Stimulated activated effector memory CD8-positive, alpha-beta T cell treated with anti-CD3 and anti-CD28 coated beads, Interleukin-12 subunit alpha, Interleukin-12 subunit beta, amount 100 ng/mL, for 72 hours (primary cell): Measurements from ENCODE around the gene PRPSAP1.
A peak's percentile ranks its signal among the peaks of the same experiment; 100 is the strongest.

Experiments
- ATAC-seq: fragments of 150-1000 bp; cut with Tn5 transposase; 2 replicates; pipeline ENCODE4 v1.10.0; 2021
- DNase-seq, 2 donors: peaks; one replicate each; pipeline ENCODE4 v3.0.0; 2021 to 2022; ENCODE audit warnings: low spot score in 2 of 2
- H3K27ac Mint-ChIP-seq: one replicate; pipeline ENCODE4 v1.8.0; 2022; ENCODE audit warnings: mild to moderate bottlenecking, mixed read lengths
- H3K36me3 Mint-ChIP-seq: one replicate; pipeline ENCODE4 v1.8.0; 2022; ENCODE audit warnings: mild to moderate bottlenecking, mixed read lengths
- H3K4me1 Mint-ChIP-seq: one replicate; pipeline ENCODE4 v1.8.0; 2022; ENCODE audit warnings: mixed read lengths
- H3K4me3 Mint-ChIP-seq: one replicate; pipeline ENCODE4 v1.8.0; 2022; ENCODE audit warnings: mild to moderate bottlenecking, mixed read lengths
- H3K9me3 Mint-ChIP-seq: one replicate; pipeline ENCODE4 v1.8.0; 2022; ENCODE audit warnings: mixed read lengths

PRPSAP1 gene, protein sequence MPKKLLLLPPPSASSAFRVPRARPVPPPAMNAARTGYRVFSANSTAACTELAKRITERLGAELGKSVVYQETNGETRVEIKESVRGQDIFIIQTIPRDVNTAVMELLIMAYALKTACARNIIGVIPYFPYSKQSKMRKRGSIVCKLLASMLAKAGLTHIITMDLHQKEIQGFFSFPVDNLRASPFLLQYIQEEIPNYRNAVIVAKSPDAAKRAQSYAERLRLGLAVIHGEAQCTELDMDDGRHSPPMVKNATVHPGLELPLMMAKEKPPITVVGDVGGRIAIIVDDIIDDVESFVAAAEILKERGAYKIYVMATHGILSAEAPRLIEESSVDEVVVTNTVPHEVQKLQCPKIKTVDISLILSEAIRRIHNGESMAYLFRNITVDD

DNA sequence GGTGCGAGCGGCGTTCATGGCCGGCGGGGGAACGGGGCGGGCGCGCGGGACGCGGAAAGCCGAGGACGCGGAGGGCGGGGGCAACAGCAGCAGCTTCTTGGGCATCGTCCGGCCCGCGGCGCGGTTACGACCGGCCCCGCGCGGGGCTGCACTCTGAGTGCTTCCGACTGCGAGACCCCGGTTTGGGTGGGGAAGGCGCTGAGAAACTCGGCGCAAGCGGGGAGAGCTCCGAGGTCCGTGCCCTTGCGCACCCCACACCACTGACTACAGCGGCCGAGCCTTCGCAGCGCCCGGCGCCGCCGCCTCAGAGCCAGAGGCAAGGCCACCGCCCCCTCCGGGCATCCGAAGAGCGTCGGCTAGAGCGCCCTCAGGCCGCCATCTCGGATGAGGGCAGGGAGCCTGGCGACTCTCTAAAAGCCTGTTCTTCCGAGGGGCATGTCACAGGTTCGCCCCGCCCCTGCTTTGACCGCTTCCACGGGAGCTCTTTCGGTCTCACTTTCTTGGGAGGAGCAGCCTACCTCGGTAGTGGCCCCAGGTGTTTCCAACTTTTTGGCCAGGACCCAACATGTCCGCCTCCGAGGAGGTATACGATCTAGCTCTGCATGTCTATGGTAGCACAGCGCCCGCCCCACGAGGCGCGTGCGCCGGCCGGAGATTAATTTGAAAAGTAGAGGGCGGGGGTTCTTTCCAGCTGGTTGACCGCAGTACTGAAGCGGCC lies at the start of gene PRPSAP1:
Gene PRPSAP1 (minus strand): TSS at position 318 of the 718 bp plus-strand sequence. CDS start 213 bp downstream, at position 105.
- Mint-ChIP-seq H3K4me1 (peaks cover 36% of the 10 kb centered on the region), H3K9me3 (no peaks in the 10 kb centered on the region), H3K27ac (peak within 1 kb of the TSS; percentile 99), H3K36me3 (peaks cover 12% of the 10 kb centered on the region), H3K4me3 (peak within 1 kb of the TSS; percentile 92)
- DNase-seq (peak; percentile 76 to 94), ATAC-seq (peak; percentile 97)

- no peak for DNase-seq
- Mint-ChIP-seq H3K36me3 (peaks cover 86% of the 10 kb centered on the region), H3K4me1 (peaks cover 13% of the 10 kb centered on the region), H3K27ac (no peak overlapping the region), H3K4me3 (no peak overlapping the region), H3K9me3 (no peaks in the 10 kb centered on the region)
- ATAC-seq = no peak
These were observed 49.0 kb upstream of the PRPSAP1 start for GRCh38 chr17:76402711-76403110.

DNA sequence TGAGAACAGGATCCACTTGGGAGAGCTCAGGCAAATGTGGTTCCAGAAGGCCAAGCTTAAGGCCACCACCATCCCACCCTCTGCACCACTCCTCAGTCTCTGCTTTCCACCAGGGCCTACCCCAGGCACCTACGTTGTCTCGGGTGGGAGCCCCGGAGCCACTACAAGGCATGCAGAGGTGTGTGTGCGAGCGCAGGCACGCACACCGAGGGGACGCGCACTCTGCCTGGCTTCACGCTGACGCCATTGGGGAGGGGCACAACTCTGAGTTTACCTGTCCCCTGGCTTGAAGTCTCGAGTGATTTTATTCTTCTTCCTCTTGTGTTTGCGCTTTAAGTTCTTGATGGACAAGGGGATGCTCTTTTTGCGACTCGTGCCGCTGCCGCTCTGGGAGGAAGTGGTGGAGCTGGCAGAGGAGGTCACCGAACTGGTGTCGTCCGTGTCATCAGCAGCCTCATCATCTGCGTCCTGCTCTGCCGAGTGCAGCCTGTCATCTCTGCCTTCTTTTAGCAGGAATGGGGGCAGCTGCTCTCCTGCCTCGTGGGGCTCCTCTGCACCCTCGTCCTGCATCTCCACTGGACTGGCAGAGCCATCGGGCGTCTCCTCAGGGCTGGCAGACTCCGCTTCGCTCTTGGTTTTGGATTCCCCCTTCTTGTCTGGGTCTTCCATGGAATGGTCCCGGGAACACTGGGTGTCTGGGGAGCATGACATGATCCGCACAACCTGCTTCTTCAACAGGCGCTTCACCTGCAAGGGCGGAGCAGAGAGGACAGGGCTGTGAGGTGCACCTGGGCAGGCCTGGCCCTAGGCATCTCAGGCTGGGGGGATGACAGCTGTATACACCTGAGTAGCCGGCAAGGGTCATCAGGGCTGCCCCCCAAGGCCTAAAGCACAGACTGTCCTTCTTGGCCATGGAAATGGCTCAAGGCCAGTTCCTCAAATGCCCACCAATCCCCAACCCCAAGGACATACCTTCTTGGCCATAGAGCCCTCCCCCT lies 45.8 kb upstream of the PRPSAP1 start:
- peaks cover 7% of the 10 kb centered on the region for H3K4me1 Mint-ChIP-seq
- no peak overlapping the region for H3K27ac Mint-ChIP-seq
- peaks cover 98% of the 10 kb centered on the region for H3K36me3 Mint-ChIP-seq
- ATAC-seq = no peak
- H3K4me3 Mint-ChIP-seq = no peak overlapping the region
- DNase-seq = no peak
- no peaks in the 10 kb centered on the region for H3K9me3 Mint-ChIP-seq

GRCh38 chr17:76398523-76399174 lies 44.9 kb upstream of the PRPSAP1 start:
- Mint-ChIP-seq H3K9me3 (no peaks in the 10 kb centered on the region), H3K27ac (no peak overlapping the region)

DNA sequence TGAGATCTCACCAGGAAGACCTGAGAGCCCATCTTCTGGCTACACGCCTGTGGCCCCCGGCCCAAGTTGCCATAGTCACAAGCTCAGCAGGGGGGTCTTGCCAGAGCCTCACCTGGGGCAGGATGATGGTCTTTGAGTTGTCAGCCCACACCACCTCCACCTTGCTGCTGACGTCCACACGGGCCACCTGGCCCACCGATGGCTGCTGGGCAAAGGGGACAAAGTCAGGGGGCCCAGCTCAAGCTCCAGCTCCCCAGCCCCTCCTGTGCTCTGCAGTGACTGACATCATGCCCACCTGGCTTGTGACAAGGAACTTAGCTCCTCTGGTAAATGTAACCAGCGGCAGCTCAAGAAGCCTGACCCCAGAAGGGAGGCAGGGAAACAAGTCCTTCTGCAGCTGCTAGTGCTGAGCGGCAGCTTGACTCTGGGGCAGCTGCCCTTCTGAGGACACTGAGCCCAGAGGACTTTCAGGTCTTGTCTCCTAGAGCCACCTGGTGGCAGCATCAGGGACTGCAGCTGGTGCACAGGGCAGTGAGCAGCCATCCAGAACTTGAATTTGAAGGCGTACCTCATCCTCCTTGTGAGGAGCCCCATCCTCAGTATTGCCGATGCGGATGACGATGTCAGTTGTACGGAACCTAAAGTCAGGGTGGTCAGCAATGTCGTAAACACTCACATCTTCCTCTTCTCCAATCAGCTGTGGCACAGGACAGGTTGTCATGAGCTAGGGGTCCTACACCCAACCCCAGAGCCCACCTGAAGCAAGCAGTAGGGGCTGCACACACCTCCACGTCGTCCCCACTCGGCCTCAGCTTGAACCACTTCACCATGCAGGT lies 44.2 kb upstream of the PRPSAP1 start:
- Mint-ChIP-seq H3K27ac (no peak overlapping the region), H3K9me3 (no peaks in the 10 kb centered on the region), H3K36me3 (peaks cover 97% of the 10 kb centered on the region), H3K4me1 (peaks cover 7% of the 10 kb centered on the region), H3K4me3 (no peak overlapping the region)
- DNase-seq (peak; percentile 90 to 92), ATAC-seq (peak; percentile 81)

More at GRCh38 chr17:76398523-76399174, 44.9 kb upstream of the PRPSAP1 start:
- H3K4me1 Mint-ChIP-seq = peaks cover 7% of the 10 kb centered on the region
- DNase-seq (no peak), ATAC-seq (no peak)
- H3K4me3 Mint-ChIP-seq = no peak overlapping the region
- H3K36me3 Mint-ChIP-seq = peaks cover 98% of the 10 kb centered on the region

- ATAC-seq = no peak
- H3K36me3 Mint-ChIP-seq = peaks cover 89% of the 10 kb centered on the region
- no peak overlapping the region for H3K27ac Mint-ChIP-seq
These were observed 43.5 kb upstream of the PRPSAP1 start for GRCh38 chr17:76397184-76397583.

GRCh38 chr17:76395980-76396379 lies 42.3 kb upstream of the PRPSAP1 start:
- Mint-ChIP-seq H3K9me3 (no peaks in the 10 kb centered on the region), H3K27ac (no peak overlapping the region), H3K4me1 (peaks cover 7% of the 10 kb centered on the region), H3K4me3 (no peak overlapping the region), H3K36me3 (peaks cover 85% of the 10 kb centered on the region)
- no peak for ATAC-seq
- DNase-seq = no peak

More at GRCh38 chr17:76397184-76397583, 43.5 kb upstream of the PRPSAP1 start:
- H3K9me3 Mint-ChIP-seq = no peaks in the 10 kb centered on the region
- no peak for DNase-seq
- no peak overlapping the region for H3K4me3 Mint-ChIP-seq
- peaks cover 7% of the 10 kb centered on the region for H3K4me1 Mint-ChIP-seq

DNA sequence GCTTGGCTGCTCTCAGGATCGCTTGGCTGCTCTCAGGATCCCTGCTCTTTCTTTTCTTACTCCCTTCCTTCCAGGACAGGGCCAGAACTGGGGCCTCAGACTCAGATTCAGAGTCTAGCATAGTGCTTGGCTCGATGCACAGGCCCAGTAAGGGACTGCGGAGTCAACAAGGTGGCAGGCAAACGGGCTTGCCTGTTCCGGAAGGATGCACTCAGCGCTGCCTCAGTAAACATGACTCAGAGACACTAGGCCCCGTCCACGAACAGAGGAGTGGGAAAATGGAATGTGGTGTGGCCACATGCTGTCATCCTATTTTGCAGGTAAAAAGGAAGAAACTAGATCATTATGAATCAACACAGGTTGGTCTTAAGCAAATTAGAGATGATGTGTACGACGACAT lies 40.5 kb upstream of the PRPSAP1 start:
- no peak for DNase-seq

DNA sequence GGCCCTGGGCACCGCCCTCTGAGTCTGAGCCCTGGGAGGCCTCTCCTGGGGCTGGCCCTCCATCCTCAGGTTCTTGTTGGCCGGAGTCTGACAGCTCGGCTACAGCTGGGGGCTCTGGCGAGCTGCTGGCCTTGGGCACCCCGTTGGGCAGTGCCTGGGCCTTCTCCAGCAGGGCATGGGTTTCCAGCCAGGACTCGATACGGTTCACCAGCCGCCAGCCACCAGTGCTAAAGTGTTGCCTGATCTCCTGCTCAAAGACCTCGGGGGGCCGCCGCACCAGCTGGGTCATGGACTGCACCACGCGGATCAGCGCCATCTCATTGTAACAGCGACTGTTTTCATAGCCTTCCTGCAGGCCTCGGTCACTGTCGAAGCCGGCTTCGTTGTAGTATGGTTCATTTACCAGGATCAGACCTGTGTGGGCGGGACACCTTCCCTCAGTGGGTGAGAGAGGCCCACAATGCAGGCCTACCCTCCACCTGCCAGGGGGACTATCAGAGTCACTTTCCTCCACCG lies 37.5 kb upstream of the PRPSAP1 start:
- Mint-ChIP-seq H3K4me1 (peaks cover 11% of the 10 kb centered on the region), H3K9me3 (no peaks in the 10 kb centered on the region), H3K4me3 (no peak overlapping the region), H3K36me3 (peaks cover 73% of the 10 kb centered on the region), H3K27ac (no peak overlapping the region)
- no peak for DNase-seq
- no peak for ATAC-seq

More for the DNA sequence above, 40.5 kb upstream of the PRPSAP1 start:
- Mint-ChIP-seq H3K36me3 (peaks cover 86% of the 10 kb centered on the region), H3K27ac (peak overlapping the region; percentile 68), H3K4me3 (no peak overlapping the region), H3K4me1 (peaks cover 13% of the 10 kb centered on the region), H3K9me3 (no peaks in the 10 kb centered on the region)
- ATAC-seq = no peak

DNA sequence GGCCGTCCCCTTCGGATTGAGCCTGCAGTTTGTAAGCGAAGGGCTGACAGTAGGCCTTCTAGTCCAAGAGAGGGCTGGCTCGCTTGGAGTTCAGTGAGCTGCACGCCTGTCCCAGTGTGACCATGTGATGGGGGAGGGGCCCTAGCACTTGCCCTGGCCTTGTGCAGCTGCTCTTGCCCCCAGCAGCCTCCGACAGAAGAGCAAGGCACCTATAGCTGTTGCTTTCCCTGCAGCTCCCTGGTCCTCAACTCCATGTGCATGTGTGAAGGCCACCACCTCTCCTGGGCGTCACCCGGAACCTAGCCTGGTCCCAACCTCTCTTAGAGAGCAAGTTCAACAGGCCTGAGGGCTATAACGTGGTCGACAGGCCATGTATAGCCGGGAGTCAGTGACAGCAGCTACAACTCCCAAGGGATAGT lies 36.3 kb upstream of the PRPSAP1 start:
- no peak for DNase-seq
- Mint-ChIP-seq H3K4me3 (no peak overlapping the region), H3K36me3 (peaks cover 61% of the 10 kb centered on the region), H3K27ac (peak overlapping the region; percentile 58), H3K9me3 (no peaks in the 10 kb centered on the region), H3K4me1 (peaks cover 17% of the 10 kb centered on the region)
- no peak for ATAC-seq

- H3K9me3 Mint-ChIP-seq = no peaks in the 10 kb centered on the region
- H3K27ac Mint-ChIP-seq = peak overlapping the region; percentile 37
- no peak overlapping the region for H3K4me3 Mint-ChIP-seq
- peaks cover 17% of the 10 kb centered on the region for H3K4me1 Mint-ChIP-seq
- ATAC-seq (no peak), DNase-seq (no peak)
- peaks cover 53% of the 10 kb centered on the region for H3K36me3 Mint-ChIP-seq
These were observed 35.5 kb upstream of the PRPSAP1 start for GRCh38 chr17:76388966-76389888.

DNA sequence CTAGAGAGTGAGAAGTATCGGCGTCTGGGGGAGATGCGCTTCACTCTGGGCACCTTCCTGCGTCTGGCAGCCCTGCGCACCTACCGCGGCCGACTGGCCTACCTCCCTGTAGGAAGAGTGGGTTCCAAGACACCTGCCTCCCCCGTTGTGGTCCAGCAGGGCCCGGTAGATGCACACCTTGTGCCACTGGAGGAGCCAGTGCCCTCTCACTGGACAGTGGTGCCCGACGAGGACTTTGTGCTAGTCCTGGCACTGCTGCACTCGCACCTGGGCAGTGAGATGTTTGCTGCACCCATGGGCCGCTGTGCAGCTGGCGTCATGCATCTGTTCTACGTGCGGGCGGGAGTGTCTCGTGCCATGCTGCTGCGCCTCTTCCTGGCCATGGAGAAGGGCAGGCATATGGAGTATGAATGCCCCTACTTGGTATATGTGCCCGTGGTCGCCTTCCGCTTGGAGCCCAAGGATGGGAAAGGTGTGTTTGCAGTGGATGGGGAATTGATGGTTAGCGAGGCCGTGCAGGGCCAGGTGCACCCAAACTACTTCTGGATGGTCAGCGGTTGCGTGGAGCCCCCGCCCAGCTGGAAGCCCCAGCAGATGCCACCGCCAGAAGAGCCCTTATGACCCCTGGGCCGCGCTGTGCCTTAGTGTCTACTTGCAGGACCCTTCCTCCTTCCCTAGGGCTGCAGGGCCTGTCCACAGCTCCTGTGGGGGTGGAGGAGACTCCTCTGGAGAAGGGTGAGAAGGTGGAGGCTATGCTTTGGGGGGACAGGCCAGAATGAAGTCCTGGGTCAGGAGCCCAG lies 33.5 kb upstream of the PRPSAP1 start:
- Mint-ChIP-seq H3K4me1 (peaks cover 22% of the 10 kb centered on the region), H3K36me3 (peaks cover 48% of the 10 kb centered on the region), H3K27ac (peak overlapping the region; percentile 62), H3K4me3 (peak overlapping the region; percentile 94), H3K9me3 (no peaks in the 10 kb centered on the region)
- DNase-seq = no peak
- ATAC-seq = no peak
